ENCODE results near the gene GOLGA6A.

Gene GOLGA6A

GRCh38 chr15:74045184-74045583 is 37.2 kb downstream of the GOLGA6A start:
- DNase-seq (ENCODE audit: low read depth): no peak
- no peak overlapping the region for H3K4me3 ChIP-seq (ENCODE audit: control insufficient read depth, low read depth, low read length)
- TF ChIP-seq CTCF (IDR thresholded peaks at IDR 0.05; ENCODE audit: control insufficient read depth, insufficient read depth, low read depth, low read length, missing control alignments): no peak

- H3K4me3 ChIP-seq (ENCODE audit: control insufficient read depth, low read depth, low read length): no peak overlapping the region
- no peak for TF ChIP-seq CTCF (IDR thresholded peaks at IDR 0.05; ENCODE audit: control insufficient read depth, insufficient read depth, low read depth, low read length, missing control alignments)
These were observed 37.9 kb downstream of the GOLGA6A start for GRCh38 chr15:74044267-74045110.

GRCh38 chr15:74043425-74044266 is 38.7 kb downstream of the GOLGA6A start:
- H3K4me3 ChIP-seq (ENCODE audit: control insufficient read depth, low read depth, low read length): no peak overlapping the region
- no peak for DNase-seq (ENCODE audit: low read depth)

More at GRCh38 chr15:74044267-74045110, 37.9 kb downstream of the GOLGA6A start:
- no peak for DNase-seq (ENCODE audit: low read depth)

GRCh38 chr15:74042603-74043424 is 39.5 kb downstream of the GOLGA6A start:
- no peak for TF ChIP-seq CTCF (IDR thresholded peaks at IDR 0.05; ENCODE audit: control insufficient read depth, insufficient read depth, low read depth, low read length, missing control alignments)
- no peak for DNase-seq (ENCODE audit: low read depth)
- H3K4me3 ChIP-seq (ENCODE audit: control insufficient read depth, low read depth, low read length): no peak overlapping the region

More at GRCh38 chr15:74043425-74044266, 38.7 kb downstream of the GOLGA6A start:
- TF ChIP-seq CTCF (IDR thresholded peaks at IDR 0.05; ENCODE audit: control insufficient read depth, insufficient read depth, low read depth, low read length, missing control alignments): no peak

- TF ChIP-seq CTCF (IDR thresholded peaks at IDR 0.05; ENCODE audit: control insufficient read depth, insufficient read depth, low read depth, low read length, missing control alignments): no peak
- DNase-seq (ENCODE audit: low read depth): no peak
- H3K4me3 ChIP-seq (ENCODE audit: control insufficient read depth, low read depth, low read length): no peak overlapping the region
These were observed 40.4 kb downstream of the GOLGA6A start for GRCh38 chr15:74041777-74042435.

Measured in AG09309 (cell line).